DND-41 (cell line): ENCODE data around the gene HIC1.

ENCODE experiments used
- CTCF ChIP-seq: IDR thresholded peaks from 2 replicates; pipeline ENCODE4 v1.5.1; 2012; ENCODE audit warnings: borderline replicate concordance, low read length, moderate library complexity, mild to moderate bottlenecking; ENCODE audit not compliant: poor library complexity, severe bottlenecking; ENCODE audit errors: extremely low read depth
- EZH2 ChIP-seq: IDR thresholded peaks from 3 replicates; pipeline ENCODE4 v1.6.1; 2012; ENCODE audit warnings: borderline replicate concordance, low read depth, mild to moderate bottlenecking, moderate library complexity, low read length, inconsistent platforms; ENCODE audit not compliant: severe bottlenecking

- TF ChIP-seq CTCF (no peak), EZH2 (no peak)
These were observed 30.7 kb downstream of the HIC1 start for GRCh38 chr17:2085648-2085949.
